OCI-LY1 (cell line): Measurements from ENCODE around the gene ZFAND2B.

Experiments used
- H2AFZ ChIP-seq: fragments of 200-600 bp; sonication (generic), shearing (Covaris generic); 2 replicates; pipeline ENCODE4 v1.6.0; 2014; ENCODE audit warnings: antibody characterized with exemption, mild to moderate bottlenecking, low read length
- H3F3A ChIP-seq: fragments of 200-600 bp; sonication (generic), shearing (Covaris generic); 2 replicates; pipeline ENCODE4 v1.6.0; 2014; ENCODE audit warnings: mild to moderate bottlenecking, antibody characterized with exemption, low read length, moderate library complexity; ENCODE audit not compliant: insufficient read depth
- H3K27ac ChIP-seq: fragments of 200-600 bp; sonication (generic); 2 replicates; pipeline ENCODE4 v1.5.1; 2014; ENCODE audit warnings: low read length, mixed run types, mild to moderate bottlenecking, low read depth; ENCODE audit not compliant: poor library complexity, severe bottlenecking
- H3K27me3 ChIP-seq: fragments of 200-600 bp; sonication (generic); 2 replicates; pipeline ENCODE4 v1.6.0; 2014; ENCODE audit warnings: antibody characterized with exemption, mild to moderate bottlenecking, low read length, moderate library complexity; ENCODE audit not compliant: insufficient read depth
- H3K36me3 ChIP-seq: fragments of 200-600 bp; sonication (generic); 2 replicates; pipeline ENCODE4 v1.6.1; 2014; ENCODE audit warnings: mild to moderate bottlenecking, antibody characterized with exemption, low read length, moderate library complexity, mixed read lengths; ENCODE audit not compliant: insufficient read depth
- H3K4me1 ChIP-seq: fragments of 200-600 bp; sonication (generic); 2 replicates; pipeline ENCODE4 v1.5.1; 2014; ENCODE audit warnings: mild to moderate bottlenecking, low read length, moderate library complexity; ENCODE audit not compliant: insufficient read depth, severe bottlenecking
- H3K4me2 ChIP-seq: fragments of 200-600 bp; sonication (generic), shearing (Covaris generic); 2 replicates; pipeline ENCODE4 v1.6.1; 2014; ENCODE audit warnings: low read length
- H3K4me3 ChIP-seq: fragments of 200-600 bp; sonication (generic); 2 replicates; pipeline ENCODE4 v1.5.1; 2014; ENCODE audit warnings: low read length, low read depth, mild to moderate bottlenecking, mixed read lengths; ENCODE audit not compliant: poor library complexity, severe bottlenecking
- H3K79me2 ChIP-seq: fragments of 200-600 bp; shearing (Covaris generic); 2 replicates; pipeline ENCODE4 v1.6.1; 2016; ENCODE audit warnings: mixed run types, low read length, mixed read lengths; ENCODE audit not compliant: insufficient read depth
- H3K9ac ChIP-seq: fragments of 200-600 bp; sonication (generic), shearing (Covaris generic); 2 replicates; pipeline ENCODE4 v1.6.1; 2014; ENCODE audit warnings: mild to moderate bottlenecking, low read length, mixed read lengths
- H3K9me2 ChIP-seq: fragments of 200-600 bp; sonication (generic), shearing (Covaris generic); 2 replicates; pipeline ENCODE4 v1.6.1; 2014; ENCODE audit warnings: low read depth, mild to moderate bottlenecking, low read length, mixed read lengths
- H3K9me3 ChIP-seq: fragments of 200-600 bp; shearing (Covaris generic); 2 replicates; pipeline ENCODE4 v1.6.1; 2014; ENCODE audit warnings: low read length, mixed read lengths
- H4K20me1 ChIP-seq: fragments of 200-600 bp; sonication (generic), shearing (Covaris generic); 2 replicates; pipeline ENCODE4 v1.6.0; 2016; ENCODE audit warnings: mild to moderate bottlenecking, low read length; ENCODE audit not compliant: insufficient read depth
- CTCF ChIP-seq: fragments of 200-600 bp; sonication (generic), shearing (Covaris generic); IDR thresholded peaks from 2 replicates; pipeline ENCODE4 v1.5.1; 2017; ENCODE audit warnings: mild to moderate bottlenecking, antibody characterized with exemption, low read length, moderate library complexity, mixed read lengths
- EZH2 ChIP-seq: fragments of 200-600 bp; sonication (generic), shearing (Covaris generic); IDR thresholded peaks from 2 replicates; pipeline ENCODE4 v1.8.0; 2017; ENCODE audit warnings: borderline replicate concordance, mixed run types, mild to moderate bottlenecking, antibody characterized with exemption, low read length, moderate library complexity, mixed read lengths

The ZFAND2B gene

GRCh38 chr2:219210886-219211362, 4.3 kb downstream of the ZFAND2B start:
- Histone ChIP-seq H3K27ac (peak overlapping the region; percentile 45), H4K20me1 (no peaks in the 10 kb centered on the region), H3K4me2 (no peak overlapping the region), H2AFZ (no peak overlapping the region), H3K36me3 (peaks cover 76% of the 10 kb centered on the region), H3K9me3 (no peaks in the 10 kb centered on the region), H3F3A (0 out of 2 replicates have a peak, but pooled peaks cover 3% of the 10 kb centered on the region), H3K4me1 (peaks cover 19% of the 10 kb centered on the region), H3K4me3 (no peak overlapping the region), H3K9me2 (no peaks in the 10 kb centered on the region), H3K79me2 (no peaks in the 10 kb centered on the region), H3K9ac (no peak overlapping the region; the same call in 1 of the 2 replicates), H3K27me3 (no peaks in the 10 kb centered on the region)
- no peak for TF ChIP-seq EZH2
- TF ChIP-seq CTCF: no peak

DNA sequence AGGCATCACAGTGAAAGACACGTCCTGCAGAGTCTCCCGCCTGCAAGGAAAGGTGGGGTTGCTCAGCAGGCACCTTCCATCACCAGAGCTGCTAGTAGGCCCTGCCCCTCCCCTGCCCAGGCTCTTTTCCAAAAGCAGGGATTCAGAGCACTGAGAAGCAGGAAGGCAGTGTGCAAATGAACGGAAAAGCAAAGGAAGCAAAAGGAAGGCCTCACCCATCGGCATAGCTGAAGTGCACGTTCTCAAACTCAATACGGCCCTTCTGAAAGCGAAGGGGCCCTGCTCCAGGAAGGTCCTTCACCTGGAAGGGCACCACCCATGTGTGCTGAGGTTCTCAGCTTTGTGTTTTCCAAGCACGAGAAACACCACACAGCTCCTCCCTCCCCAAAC, 6.4 kb downstream of the ZFAND2B start:
- H2AFZ ChIP-seq: no peak overlapping the region
- no peaks in the 10 kb centered on the region for H4K20me1 ChIP-seq
- no peak overlapping the region for H3K4me2 ChIP-seq
- H3K27ac ChIP-seq: no peak overlapping the region
- no peaks in the 10 kb centered on the region for H3K9me2 ChIP-seq
- H3K36me3 ChIP-seq: peaks cover 79% of the 10 kb centered on the region
- no peaks in the 10 kb centered on the region for H3K27me3 ChIP-seq
- no peaks in the 10 kb centered on the region for H3K79me2 ChIP-seq
- H3K9ac ChIP-seq: no peak overlapping the region
- no peak overlapping the region for H3K4me3 ChIP-seq
- 0 out of 2 replicates have a peak, but pooled peaks cover 3% of the 10 kb centered on the region for H3F3A ChIP-seq
- TF ChIP-seq EZH2: no peak
- no peak for TF ChIP-seq CTCF
- peaks cover 15% of the 10 kb centered on the region for H3K4me1 ChIP-seq
- H3K9me3 ChIP-seq: no peaks in the 10 kb centered on the region

DNA sequence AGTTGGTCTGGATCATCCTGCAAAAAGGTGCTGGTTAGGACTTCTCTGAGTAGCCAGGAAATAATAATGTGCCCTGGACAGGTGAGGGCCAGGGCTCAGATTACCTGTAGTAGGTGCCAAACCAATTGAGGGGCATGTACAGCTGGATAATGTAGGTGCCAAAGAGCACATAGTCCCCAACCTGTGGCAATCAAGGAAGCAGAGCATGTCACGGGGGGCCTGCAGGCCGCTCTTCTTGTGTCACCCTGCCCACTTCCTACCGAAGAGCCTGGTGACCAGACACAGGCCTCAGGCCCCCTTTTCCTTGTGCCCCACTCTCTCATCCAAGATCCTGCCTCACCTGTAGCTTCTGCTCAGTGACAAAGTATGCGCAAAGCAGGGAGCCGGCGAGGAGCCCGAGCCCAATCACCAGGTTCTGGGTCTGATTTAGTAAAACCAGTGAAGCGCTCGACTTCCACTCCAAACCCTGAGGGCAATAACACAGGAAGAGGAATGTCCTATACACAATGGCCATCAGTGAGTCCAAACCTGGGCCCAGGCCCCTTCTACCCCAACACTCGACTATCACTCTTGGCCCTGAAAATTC, 7.0 kb downstream of the ZFAND2B start:
- Histone ChIP-seq H3K79me2 (no peaks in the 10 kb centered on the region), H3K27ac (no peak overlapping the region), H3K9me2 (no peaks in the 10 kb centered on the region), H3F3A (0 out of 2 replicates have a peak, but pooled peaks cover under 1% of the 10 kb centered on the region), H3K4me3 (no peak overlapping the region), H3K27me3 (no peaks in the 10 kb centered on the region), H3K4me1 (peaks cover 15% of the 10 kb centered on the region), H3K9me3 (no peaks in the 10 kb centered on the region), H3K4me2 (no peak overlapping the region), H3K36me3 (peaks cover 74% of the 10 kb centered on the region), H4K20me1 (no peaks in the 10 kb centered on the region), H2AFZ (no peak overlapping the region), H3K9ac (no peak overlapping the region)
- TF ChIP-seq CTCF (no peak), EZH2 (no peak)
